SIG-M5 treated with dmso at 0.1 percent for 504 hours (cell line): ENCODE results near the gene SYCP2L.
"Not testable (repeated sequence)": the region's sequence is repeated elsewhere in the genome, so short reads cannot be mapped to it uniquely, and the experiment has no call there.

Source experiments
- DNase-seq: peaks from one replicate; lab custom pipeline; 2025; ENCODE audit not compliant: unreplicated experiment; lab: John Stamatoyannopoulos, UW

The SYCP2L gene

GRCh38 chr6:10954590-10955010 is 67.7 kb downstream of the SYCP2L start:
- no peak for DNase-seq

GRCh38 chr6:10956776-10957175 is 69.9 kb downstream of the SYCP2L start:
- no peak for DNase-seq

GRCh38 chr6:10957414-10957886 is 70.6 kb downstream of the SYCP2L start:
- DNase-seq = no peak

GRCh38 chr6:10960171-10960570 is 73.3 kb downstream of the SYCP2L start:
- DNase-seq = no peak

GRCh38 chr6:10961837-10962236 is 75.0 kb downstream of the SYCP2L start:
- DNase-seq = no peak

- DNase-seq = no peak
Observed at GRCh38 chr6:10962673-10963072, 75.8 kb downstream of the SYCP2L start.

GRCh38 chr6:10963113-10963512 is 76.3 kb downstream of the SYCP2L start:
- DNase-seq = no peak

GRCh38 chr6:10964684-10965083 is 77.8 kb downstream of the SYCP2L start:
- DNase-seq = no peak

- no peak for DNase-seq
Observed at GRCh38 chr6:10968776-10969175, 81.9 kb downstream of the SYCP2L start.

GRCh38 chr6:10970731-10971130 is 83.9 kb downstream of the SYCP2L start:
- no peak for DNase-seq

GRCh38 chr6:10972196-10972595 is 85.3 kb downstream of the SYCP2L start:
- DNase-seq = no peak

- no peak for DNase-seq
Observed at GRCh38 chr6:10976571-10976970, 89.7 kb downstream of the SYCP2L start.

GRCh38 chr6:10977231-10977968 is 90.5 kb downstream of the SYCP2L start:
- no peak for DNase-seq

- DNase-seq = no peak
Observed at GRCh38 chr6:10979603-10980002, 92.8 kb downstream of the SYCP2L start.

GRCh38 chr6:10981409-10981808 is 94.6 kb downstream of the SYCP2L start:
- no peak for DNase-seq

- not testable (repeated sequence) for DNase-seq
Observed at GRCh38 chr6:10984959-10985358, 98.1 kb downstream of the SYCP2L start.

GRCh38 chr6:10989587-10989986 is 102.7 kb downstream of the SYCP2L start:
- DNase-seq = no peak

- no peak for DNase-seq
Observed at GRCh38 chr6:10991115-10991514, 104.3 kb downstream of the SYCP2L start.

GRCh38 chr6:10993896-10994295 is 107.0 kb downstream of the SYCP2L start:
- DNase-seq = no peak

- DNase-seq = no peak
Observed at GRCh38 chr6:10995114-10995707, 108.4 kb downstream of the SYCP2L start.

GRCh38 chr6:10999994-11000393 is 113.1 kb downstream of the SYCP2L start:
- DNase-seq = no peak

- no peak for DNase-seq
Observed at GRCh38 chr6:11002176-11002575, 115.3 kb downstream of the SYCP2L start.

GRCh38 chr6:11003297-11003696 is 116.4 kb downstream of the SYCP2L start:
- DNase-seq = not testable (repeated sequence)
